Loucy (cell line): ENCODE data around the gene ZBED5.

Experiments
- EZH2phosphoT487 ChIP-seq: fragments of 200-600 bp; IDR thresholded peaks from 2 replicates; pipeline ENCODE4 v1.6.1; 2018; ENCODE audit warnings: antibody characterized with exemption, mild to moderate bottlenecking, moderate library complexity, borderline replicate concordance
- TF ChIP-seq, protein P1 (sequence below): fragments of 200-600 bp; sonication (generic); conservative IDR thresholded peaks from 2 replicates; pipeline ENCODE4 v1.5.1; 2014; ENCODE audit warnings: mild to moderate bottlenecking, antibody characterized with exemption, low read length

DNA sequence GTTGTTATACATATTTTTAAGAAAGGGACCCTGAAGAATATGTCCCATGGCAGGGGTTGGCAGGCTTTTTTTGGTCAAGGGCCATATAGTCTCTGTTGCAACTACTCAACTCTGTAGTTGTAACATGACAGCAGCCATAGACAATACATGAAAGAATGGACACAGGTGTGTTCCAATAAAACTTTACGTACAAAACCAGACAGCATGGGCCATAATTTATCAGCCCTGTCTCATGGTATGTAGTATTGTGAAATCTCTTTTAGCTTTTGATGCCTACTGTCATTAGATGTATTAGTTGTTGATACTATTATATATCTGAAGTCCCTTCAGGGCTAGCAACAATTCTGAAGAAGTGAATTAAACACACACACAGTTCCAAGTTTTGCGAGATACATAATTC lies 2.6 kb downstream of the ZBED5 start:
- TF ChIP-seq, protein P1, sequence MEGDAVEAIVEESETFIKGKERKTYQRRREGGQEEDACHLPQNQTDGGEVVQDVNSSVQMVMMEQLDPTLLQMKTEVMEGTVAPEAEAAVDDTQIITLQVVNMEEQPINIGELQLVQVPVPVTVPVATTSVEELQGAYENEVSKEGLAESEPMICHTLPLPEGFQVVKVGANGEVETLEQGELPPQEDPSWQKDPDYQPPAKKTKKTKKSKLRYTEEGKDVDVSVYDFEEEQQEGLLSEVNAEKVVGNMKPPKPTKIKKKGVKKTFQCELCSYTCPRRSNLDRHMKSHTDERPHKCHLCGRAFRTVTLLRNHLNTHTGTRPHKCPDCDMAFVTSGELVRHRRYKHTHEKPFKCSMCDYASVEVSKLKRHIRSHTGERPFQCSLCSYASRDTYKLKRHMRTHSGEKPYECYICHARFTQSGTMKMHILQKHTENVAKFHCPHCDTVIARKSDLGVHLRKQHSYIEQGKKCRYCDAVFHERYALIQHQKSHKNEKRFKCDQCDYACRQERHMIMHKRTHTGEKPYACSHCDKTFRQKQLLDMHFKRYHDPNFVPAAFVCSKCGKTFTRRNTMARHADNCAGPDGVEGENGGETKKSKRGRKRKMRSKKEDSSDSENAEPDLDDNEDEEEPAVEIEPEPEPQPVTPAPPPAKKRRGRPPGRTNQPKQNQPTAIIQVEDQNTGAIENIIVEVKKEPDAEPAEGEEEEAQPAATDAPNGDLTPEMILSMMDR = no peak
- no peak for TF ChIP-seq EZH2phosphoT487
